ENCODE measurements around the gene ZPBP2.
A peak's percentile ranks its signal among the peaks of the same experiment; 100 is the strongest.

ZPBP2 gene

DNA sequence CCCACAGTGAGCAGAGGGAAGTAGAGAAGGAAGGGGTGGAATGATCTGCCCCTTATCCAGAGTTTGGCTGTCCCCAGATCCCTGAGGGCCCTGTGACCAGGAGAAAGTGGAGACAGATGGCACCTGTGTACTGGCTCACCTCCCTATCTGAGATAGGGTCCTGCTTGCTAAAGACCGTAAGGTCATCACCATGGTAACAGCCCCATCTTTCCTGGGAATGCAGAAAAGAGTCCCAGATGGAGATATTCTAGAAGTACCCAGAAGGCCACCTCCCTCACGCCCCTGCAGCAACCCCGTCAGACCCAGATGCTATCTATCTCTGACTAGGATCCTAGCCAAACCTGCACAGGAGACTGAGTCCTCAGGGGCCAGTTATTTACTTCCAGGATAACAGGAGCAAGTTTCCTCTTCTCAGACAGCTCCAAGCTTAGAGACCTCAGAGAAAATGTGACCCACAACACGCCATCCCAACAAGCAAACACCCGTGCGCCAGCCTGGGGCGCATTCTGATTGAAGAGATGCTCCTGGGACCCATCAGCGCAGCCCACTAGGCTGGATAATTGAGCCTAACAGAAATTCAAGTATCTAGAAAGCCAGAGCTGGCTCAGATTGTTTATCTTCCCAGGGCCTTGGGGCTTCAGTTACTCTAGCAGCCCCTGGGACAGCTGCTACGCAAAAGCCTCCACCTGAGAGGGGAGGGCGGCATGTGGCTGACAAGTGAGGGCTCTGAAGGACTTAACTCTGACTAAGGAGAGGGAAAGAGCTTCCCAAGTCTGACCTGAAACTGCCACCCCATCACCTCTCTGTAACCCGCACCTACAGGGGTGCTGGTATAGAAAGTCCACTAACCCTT, 57.5 kb downstream of the ZPBP2 start:
- Mint-ChIP-seq H3K27me3 (no peaks in the 10 kb centered on the region), H3K9me3 (no peaks in the 10 kb centered on the region), H3K27ac (peak overlapping the region; percentile 89), H3K4me3 (peak overlapping the region; percentile 92), H3K4me1 (peaks cover 51% of the 10 kb centered on the region), H3K36me3 (peaks cover 20% of the 10 kb centered on the region)
- no peak for ATAC-seq (ENCODE audit: low read depth)
- DNase-seq (ENCODE audit: low spot score in 2 of 2), result no peak

DNA sequence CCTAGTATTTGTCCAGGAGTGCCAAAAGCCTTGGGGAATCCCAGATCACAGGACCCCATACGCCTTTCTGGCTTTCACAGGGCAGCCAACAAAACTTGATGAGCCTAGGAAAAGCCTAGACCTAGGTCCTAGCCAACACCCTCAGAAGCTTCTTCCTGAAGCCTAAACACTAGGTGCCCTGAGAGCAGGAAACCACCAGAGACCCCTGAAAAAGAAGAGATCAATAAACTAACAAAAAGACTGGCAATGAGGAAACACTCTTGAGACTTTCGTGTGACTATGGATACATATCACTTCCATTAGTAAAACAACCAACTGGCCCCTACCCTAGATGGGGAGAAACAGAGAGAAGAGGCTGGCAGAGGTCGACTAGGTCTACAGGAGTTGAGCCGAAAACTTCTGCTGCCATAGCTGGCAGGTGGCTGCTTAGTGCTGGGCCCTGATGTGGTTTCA, 58.2 kb downstream of the ZPBP2 start:
- H3K4me3 Mint-ChIP-seq, result peak overlapping the region; percentile 92
- H3K4me1 Mint-ChIP-seq, result peaks cover 45% of the 10 kb centered on the region
- no peaks in the 10 kb centered on the region for H3K9me3 Mint-ChIP-seq
- H3K36me3 Mint-ChIP-seq, result peaks cover 20% of the 10 kb centered on the region
- ATAC-seq (ENCODE audit: low read depth), result no peak
- peak overlapping the region; percentile 89 for H3K27ac Mint-ChIP-seq
- H3K27me3 Mint-ChIP-seq, result no peaks in the 10 kb centered on the region
- DNase-seq (ENCODE audit: low spot score in 2 of 2), result no peak

DNA sequence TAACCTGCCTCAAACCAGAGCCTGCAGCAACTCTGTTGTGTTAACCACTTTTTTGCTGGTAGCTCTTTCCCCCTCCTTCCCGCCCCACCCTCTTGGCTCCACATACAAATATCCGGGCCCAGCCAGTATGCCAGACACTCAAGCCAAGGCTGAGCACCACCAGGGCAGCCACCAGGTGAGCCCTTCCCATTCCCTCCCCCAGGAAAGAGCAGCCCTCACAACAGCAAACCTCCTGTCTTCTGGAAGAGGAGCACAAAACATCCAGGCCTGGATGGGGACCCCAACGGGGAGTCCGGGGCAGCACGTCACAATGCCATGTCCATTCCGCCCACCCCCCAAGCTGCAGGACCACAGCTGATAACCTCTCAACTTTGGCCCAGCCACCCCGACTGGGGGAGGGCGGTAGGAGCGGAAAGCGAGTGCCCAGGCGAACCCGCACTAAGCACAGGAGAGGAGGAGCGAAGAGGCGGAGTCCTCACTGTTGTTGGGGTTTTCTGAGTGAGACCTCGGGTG, 58.6 kb downstream of the ZPBP2 start:
- peaks cover 15% of the 10 kb centered on the region for H3K36me3 Mint-ChIP-seq
- ATAC-seq (ENCODE audit: low read depth) (peak; percentile 36), DNase-seq (ENCODE audit: low spot score in 2 of 2) (peak in 1 of 2 donors; percentile 34)
- peak overlapping the region; percentile 89 for H3K27ac Mint-ChIP-seq
- peak overlapping the region; percentile 92 for H3K4me3 Mint-ChIP-seq
- peaks cover 40% of the 10 kb centered on the region for H3K4me1 Mint-ChIP-seq
- H3K27me3 Mint-ChIP-seq, result no peaks in the 10 kb centered on the region
- no peaks in the 10 kb centered on the region for H3K9me3 Mint-ChIP-seq

Measured in memory B cell (primary cell).